D721Med (cell line): ENCODE data around the gene PTBP1.

Experiments
- DNase-seq: peaks from one replicate; pipeline ENCODE4 v3.0.0; 2011; ENCODE audit warnings: low spot score; ENCODE audit not compliant: insufficient read length
- FAIRE-seq: peaks from 2 replicates; lab custom pipeline; 2011; peaks lifted over from hg19 to GRCh38; lab: Jason Lieb, UNC
- CTCF ChIP-seq: IDR thresholded peaks from 2 replicates; pipeline ENCODE4 v1.5.1; 2012; ENCODE audit warnings: mild to moderate bottlenecking, control low read depth; ENCODE audit not compliant: insufficient read depth; ENCODE audit errors: missing control alignments

Gene PTBP1

GRCh38 chr19:754530-754929, 42.7 kb upstream of the PTBP1 start:
- FAIRE-seq, result no peak
- DNase-seq, result no peak
- TF ChIP-seq CTCF, result no peak

- FAIRE-seq, result no peak
- no peak for DNase-seq
Observed at GRCh38 chr19:755063-755462, 42.2 kb upstream of the PTBP1 start.

GRCh38 chr19:756236-756635, 41.0 kb upstream of the PTBP1 start:
- TF ChIP-seq CTCF, result no peak
- FAIRE-seq, result no peak
- no peak for DNase-seq

More at GRCh38 chr19:755063-755462, 42.2 kb upstream of the PTBP1 start:
- TF ChIP-seq CTCF, result no peak

- no peak for TF ChIP-seq CTCF
- DNase-seq (no peak), FAIRE-seq (no peak)
Observed at GRCh38 chr19:756821-757688, 40.2 kb upstream of the PTBP1 start.

GRCh38 chr19:757811-758668, 39.2 kb upstream of the PTBP1 start:
- no peak for TF ChIP-seq CTCF
- DNase-seq (no peak), FAIRE-seq (no peak)

- DNase-seq (no peak), FAIRE-seq (no peak)
- no peak for TF ChIP-seq CTCF
Observed at GRCh38 chr19:763181-763580, 34.1 kb upstream of the PTBP1 start.
